ENCODE data around the gene CD226.

DNA sequence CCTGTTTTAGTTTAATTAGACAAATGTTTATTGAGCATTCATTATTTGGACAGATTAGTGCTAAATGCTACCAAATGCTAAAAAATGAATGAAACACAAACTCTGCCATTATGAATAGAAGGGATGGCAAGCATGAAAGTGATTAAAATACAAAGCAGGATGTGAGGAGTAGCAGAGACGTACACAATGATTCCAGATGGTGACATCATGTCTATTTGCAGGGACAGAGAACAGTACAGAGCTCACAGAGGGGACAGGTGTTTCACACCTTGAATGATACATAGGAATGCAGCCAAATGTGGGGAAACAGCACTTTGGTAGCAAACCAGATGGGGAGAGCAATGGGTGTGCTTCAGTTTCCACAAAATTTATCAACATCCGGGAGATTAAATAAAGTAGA is 76.3 kb downstream of the CD226 start:
- TF ChIP-seq POLR2A (IDR thresholded peaks at IDR 0.05) (no peak), EP300 (IDR thresholded peaks at IDR 0.05) (no peak)
- TF ChIP-seq, protein P1, sequence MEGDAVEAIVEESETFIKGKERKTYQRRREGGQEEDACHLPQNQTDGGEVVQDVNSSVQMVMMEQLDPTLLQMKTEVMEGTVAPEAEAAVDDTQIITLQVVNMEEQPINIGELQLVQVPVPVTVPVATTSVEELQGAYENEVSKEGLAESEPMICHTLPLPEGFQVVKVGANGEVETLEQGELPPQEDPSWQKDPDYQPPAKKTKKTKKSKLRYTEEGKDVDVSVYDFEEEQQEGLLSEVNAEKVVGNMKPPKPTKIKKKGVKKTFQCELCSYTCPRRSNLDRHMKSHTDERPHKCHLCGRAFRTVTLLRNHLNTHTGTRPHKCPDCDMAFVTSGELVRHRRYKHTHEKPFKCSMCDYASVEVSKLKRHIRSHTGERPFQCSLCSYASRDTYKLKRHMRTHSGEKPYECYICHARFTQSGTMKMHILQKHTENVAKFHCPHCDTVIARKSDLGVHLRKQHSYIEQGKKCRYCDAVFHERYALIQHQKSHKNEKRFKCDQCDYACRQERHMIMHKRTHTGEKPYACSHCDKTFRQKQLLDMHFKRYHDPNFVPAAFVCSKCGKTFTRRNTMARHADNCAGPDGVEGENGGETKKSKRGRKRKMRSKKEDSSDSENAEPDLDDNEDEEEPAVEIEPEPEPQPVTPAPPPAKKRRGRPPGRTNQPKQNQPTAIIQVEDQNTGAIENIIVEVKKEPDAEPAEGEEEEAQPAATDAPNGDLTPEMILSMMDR (IDR thresholded peaks at IDR 0.05) = no peak
